ENCODE results near the gene PDAP1. TPM values are rescaled to one million over a fixed set of nuclear protein-coding genes. Genes with fewer than 3 reads are reported as not detected.

PDAP1 gene
- total RNA-seq, 1 experiment from 2014 or later: 87.2 TPM

DNA sequence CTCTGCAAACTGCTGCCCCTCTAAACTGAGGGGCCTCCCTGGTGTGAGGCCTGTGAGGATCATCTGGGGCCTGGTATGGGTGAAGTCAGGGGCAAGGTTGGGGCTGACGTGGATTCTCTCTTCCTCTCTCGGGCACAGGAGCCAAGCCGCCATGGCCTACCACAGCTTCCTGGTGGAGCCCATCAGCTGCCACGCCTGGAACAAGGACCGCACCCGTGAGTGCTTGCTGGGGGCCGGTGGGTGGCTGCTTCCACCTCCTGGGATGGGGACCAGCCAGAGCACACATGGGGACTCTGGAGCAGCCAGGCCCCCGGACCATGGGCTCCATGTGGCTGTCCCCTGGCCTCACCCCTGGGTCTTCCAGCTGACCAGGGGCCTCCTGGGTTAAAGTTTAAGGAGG is 22.8 kb downstream of the PDAP1 start:
- no TSS peak for BruUV-seq (replicated peaks)
- peaks cover 8% of the 10 kb centered on the region for H3K4me1 Mint-ChIP-seq (ENCODE audit: low read depth, unreplicated experiment)
- H3K9me3 Mint-ChIP-seq (ENCODE audit: low read depth, unreplicated experiment): no peaks in the 10 kb centered on the region
- CTCF ChIA-PET: no interaction called here
- intact Hi-C loops (cut with micrococcal nuclease; ENCODE audit: unreplicated experiment): no loop called here
- TF ChIP-seq, protein P1, sequence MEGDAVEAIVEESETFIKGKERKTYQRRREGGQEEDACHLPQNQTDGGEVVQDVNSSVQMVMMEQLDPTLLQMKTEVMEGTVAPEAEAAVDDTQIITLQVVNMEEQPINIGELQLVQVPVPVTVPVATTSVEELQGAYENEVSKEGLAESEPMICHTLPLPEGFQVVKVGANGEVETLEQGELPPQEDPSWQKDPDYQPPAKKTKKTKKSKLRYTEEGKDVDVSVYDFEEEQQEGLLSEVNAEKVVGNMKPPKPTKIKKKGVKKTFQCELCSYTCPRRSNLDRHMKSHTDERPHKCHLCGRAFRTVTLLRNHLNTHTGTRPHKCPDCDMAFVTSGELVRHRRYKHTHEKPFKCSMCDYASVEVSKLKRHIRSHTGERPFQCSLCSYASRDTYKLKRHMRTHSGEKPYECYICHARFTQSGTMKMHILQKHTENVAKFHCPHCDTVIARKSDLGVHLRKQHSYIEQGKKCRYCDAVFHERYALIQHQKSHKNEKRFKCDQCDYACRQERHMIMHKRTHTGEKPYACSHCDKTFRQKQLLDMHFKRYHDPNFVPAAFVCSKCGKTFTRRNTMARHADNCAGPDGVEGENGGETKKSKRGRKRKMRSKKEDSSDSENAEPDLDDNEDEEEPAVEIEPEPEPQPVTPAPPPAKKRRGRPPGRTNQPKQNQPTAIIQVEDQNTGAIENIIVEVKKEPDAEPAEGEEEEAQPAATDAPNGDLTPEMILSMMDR (IDR thresholded peaks at IDR 0.05; ENCODE audit: unreplicated experiment): no peak
- no peaks in the 10 kb centered on the region for H3K27me3 Mint-ChIP-seq (ENCODE audit: unreplicated experiment)
- DNase-seq: no peak
- H3K36me3 Mint-ChIP-seq (ENCODE audit: insufficient read depth, unreplicated experiment): peaks cover 42% of the 10 kb centered on the region
- H3K27ac Mint-ChIP-seq (ENCODE audit: unreplicated experiment): no peak overlapping the region
- H3K4me3 Mint-ChIP-seq (ENCODE audit: low read depth, unreplicated experiment): no peak overlapping the region

DNA sequence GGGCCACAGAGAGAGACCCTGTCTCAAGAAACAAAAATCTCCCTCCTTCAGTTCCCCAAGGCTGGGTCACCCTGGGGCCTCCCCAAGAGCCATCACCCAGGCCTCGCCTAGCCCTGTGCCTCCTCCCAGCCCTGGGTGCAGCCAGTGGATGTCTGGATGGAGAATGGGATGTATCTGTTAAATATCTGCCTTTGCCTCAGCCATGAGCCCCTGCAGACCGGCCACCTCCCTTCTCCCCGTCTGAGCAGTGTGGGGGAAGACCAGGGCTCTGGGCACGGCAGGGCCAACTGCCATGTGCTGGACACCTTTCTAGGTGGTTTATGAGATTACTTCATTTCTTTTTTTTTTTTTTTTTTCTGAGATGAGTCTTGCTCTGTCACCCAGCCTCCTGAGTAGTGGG is 23.9 kb downstream of the PDAP1 start:
- intact Hi-C loops (cut with micrococcal nuclease; ENCODE audit: unreplicated experiment): no loop called here
- no peak overlapping the region for H3K4me3 Mint-ChIP-seq (ENCODE audit: low read depth, unreplicated experiment)
- CTCF ChIA-PET: no interaction called here
- TF ChIP-seq, protein P1 (IDR thresholded peaks at IDR 0.05; ENCODE audit: unreplicated experiment): no peak
- no peak overlapping the region for H3K27ac Mint-ChIP-seq (ENCODE audit: unreplicated experiment)
- H3K9me3 Mint-ChIP-seq (ENCODE audit: low read depth, unreplicated experiment): no peaks in the 10 kb centered on the region
- no TSS peak for BruUV-seq (replicated peaks)
- H3K4me1 Mint-ChIP-seq (ENCODE audit: low read depth, unreplicated experiment): peaks cover 8% of the 10 kb centered on the region
- DNase-seq: no peak
- no peaks in the 10 kb centered on the region for H3K27me3 Mint-ChIP-seq (ENCODE audit: unreplicated experiment)
- peaks cover 42% of the 10 kb centered on the region for H3K36me3 Mint-ChIP-seq (ENCODE audit: insufficient read depth, unreplicated experiment)

DNA sequence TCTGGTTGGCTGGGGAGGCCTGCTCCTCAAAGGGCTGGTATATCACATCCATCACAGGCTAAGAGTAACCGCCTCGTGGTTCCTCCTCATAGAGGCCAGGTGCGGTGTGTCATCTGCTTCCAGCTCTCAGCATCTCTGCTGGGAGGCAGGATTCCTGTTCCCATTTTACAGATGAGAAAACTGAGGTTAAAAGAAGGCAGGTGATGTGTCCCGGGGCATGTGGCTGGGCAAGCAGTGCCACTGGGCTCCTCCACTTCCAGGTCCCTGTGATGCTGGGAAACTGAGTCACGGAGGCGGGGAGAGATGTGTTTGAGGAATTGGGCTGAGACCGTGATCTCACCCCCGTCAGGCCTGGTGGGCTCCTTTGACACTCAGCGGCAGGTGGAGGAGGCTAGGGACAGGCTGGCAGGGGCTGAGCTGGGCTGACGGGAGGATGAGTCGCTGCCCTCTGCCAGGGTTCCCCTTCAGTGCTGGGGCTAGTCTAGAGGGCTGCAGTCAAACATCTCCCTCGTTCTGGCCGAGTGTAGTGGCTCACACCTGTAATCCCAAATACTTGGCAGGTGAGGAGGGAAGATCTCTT is 24.5 kb downstream of the PDAP1 start:
- H3K4me3 Mint-ChIP-seq (ENCODE audit: low read depth, unreplicated experiment): no peak overlapping the region
- peaks cover 48% of the 10 kb centered on the region for H3K36me3 Mint-ChIP-seq (ENCODE audit: insufficient read depth, unreplicated experiment)
- no peak for DNase-seq
- CTCF ChIA-PET: no interaction called here
- TF ChIP-seq, protein P1 (IDR thresholded peaks at IDR 0.05; ENCODE audit: unreplicated experiment): no peak
- no peak overlapping the region for H3K27ac Mint-ChIP-seq (ENCODE audit: unreplicated experiment)
- no peaks in the 10 kb centered on the region for H3K27me3 Mint-ChIP-seq (ENCODE audit: unreplicated experiment)
- no peaks in the 10 kb centered on the region for H3K9me3 Mint-ChIP-seq (ENCODE audit: low read depth, unreplicated experiment)
- intact Hi-C loops (cut with micrococcal nuclease; ENCODE audit: unreplicated experiment): no loop called here
- peaks cover 8% of the 10 kb centered on the region for H3K4me1 Mint-ChIP-seq (ENCODE audit: low read depth, unreplicated experiment)
- BruUV-seq (replicated peaks): no TSS peak

DNA sequence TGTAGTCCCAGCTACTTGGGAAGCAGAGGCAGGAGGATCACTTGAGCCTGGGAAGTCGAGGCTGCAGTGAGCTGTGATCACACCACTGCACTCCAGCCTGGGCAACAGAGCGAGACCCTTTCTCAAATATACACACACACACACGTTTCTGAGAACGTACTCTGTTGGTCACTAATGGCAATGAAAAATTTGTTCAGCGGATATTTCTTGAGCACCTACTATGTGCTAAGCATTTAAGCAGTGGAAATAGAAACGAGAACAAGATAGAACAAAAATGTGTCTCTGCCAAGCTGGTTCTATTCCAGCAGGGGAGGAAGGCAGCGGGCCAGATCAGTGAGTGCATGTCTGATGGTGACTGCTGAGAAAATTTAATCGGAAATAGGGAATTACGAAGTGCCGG is 25.2 kb downstream of the PDAP1 start:
- Mint-ChIP-seq H3K27ac (ENCODE audit: unreplicated experiment) (no peak overlapping the region), H3K36me3 (ENCODE audit: insufficient read depth, unreplicated experiment) (peaks cover 48% of the 10 kb centered on the region), H3K27me3 (ENCODE audit: unreplicated experiment) (no peaks in the 10 kb centered on the region), H3K4me3 (ENCODE audit: low read depth, unreplicated experiment) (no peak overlapping the region), H3K9me3 (ENCODE audit: low read depth, unreplicated experiment) (no peaks in the 10 kb centered on the region), H3K4me1 (ENCODE audit: low read depth, unreplicated experiment) (peaks cover 8% of the 10 kb centered on the region)
- intact Hi-C loops (cut with micrococcal nuclease; ENCODE audit: unreplicated experiment): no loop called here
- TF ChIP-seq, protein P1 (IDR thresholded peaks at IDR 0.05; ENCODE audit: unreplicated experiment): no peak
- no TSS peak for BruUV-seq (replicated peaks)
- CTCF ChIA-PET: no interaction called here
- no peak for DNase-seq

Data from Calu3 (cell line).